ENCODE data around the gene DLL4.

The DLL4 gene

GRCh38 chr15:40926659-40927494, 2.3 kb upstream of the DLL4 start:
- DNase-seq = no peak

- peak in 1 of 58 donors; percentile 11 for DNase-seq
Measured at GRCh38 chr15:40927495-40927872, 1.7 kb upstream of the DLL4 start.

GRCh38 chr15:40927873-40928806, 1.0 kb upstream of the DLL4 start:
- DNase-seq = no peak

DNA sequence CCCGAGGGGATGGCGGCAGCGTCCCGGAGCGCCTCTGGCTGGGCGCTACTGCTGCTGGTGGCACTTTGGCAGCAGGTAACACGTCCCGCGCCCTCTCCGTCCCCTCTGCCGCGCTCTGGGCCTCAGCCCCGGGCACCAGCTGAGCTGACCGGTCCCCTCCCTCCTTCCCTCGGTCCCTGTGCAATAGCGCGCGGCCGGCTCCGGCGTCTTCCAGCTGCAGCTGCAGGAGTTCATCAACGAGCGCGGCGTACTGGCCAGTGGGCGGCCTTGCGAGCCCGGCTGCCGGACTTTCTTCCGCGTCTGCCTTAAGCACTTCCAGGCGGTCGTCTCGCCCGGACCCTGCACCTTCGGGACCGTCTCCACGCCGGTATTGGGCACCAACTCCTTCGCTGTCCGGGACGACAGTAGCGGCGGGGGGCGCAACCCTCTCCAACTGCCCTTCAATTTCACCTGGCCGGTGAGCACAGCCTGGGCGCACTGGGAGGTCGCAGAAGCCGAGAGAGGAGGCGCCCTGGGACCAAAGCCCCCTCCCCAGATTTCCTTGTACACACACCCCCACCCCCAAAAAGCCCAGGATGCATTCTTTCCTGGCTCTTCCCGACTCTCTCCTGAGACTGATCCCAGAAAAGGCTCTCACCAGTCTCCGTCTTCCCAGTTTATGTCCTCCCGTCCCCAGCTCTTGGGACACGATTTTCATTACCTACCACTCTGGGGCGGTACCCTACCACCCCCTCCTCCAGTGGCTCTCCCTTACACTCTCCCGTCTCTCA, 705 bp downstream of the DLL4 start:
- peak in 3 of 58 donors; percentile 5 to 27 (median 16) for DNase-seq

DNA sequence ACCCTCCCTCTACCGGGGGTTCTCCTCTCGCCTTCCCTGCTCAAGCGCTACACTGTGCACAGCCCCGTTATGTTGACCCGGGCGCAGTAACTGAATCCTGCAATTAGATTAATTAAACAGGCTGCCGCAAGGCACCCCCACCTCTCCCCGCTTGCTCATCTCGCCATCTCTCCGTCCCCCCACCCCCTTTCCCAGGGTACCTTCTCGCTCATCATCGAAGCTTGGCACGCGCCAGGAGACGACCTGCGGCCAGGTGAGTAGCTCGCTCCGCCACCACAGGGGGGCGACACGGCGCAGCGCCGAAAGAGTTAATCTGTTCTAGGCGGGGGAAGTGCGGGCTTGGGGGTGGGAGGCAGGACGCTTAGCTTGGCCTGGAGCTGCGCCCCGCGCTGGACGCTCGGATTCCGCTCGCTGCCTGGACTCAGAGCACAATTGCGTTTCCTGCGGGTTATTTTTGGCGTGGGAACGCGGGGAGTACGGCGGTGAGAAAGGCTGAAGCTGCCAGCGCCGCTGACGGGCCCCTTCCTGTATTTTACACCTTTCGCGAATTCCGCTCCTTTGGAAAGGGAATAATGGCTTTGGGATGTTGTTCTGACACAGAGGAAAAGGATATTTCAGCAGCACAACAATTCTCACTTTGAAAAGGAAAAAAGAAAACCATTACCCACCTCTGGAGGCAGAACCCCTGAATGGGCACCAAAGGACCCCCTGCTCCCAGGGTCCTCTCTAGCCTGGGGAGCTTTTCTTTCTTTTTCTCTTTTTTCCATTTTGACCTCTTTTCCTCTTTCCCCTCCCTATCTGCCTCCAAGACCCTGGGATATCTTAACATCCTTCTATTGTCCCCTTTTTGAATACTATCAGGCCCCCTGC, 1.5 kb downstream of the DLL4 start:
- DNase-seq = peak in 2 of 58 donors; percentile 15 to 27

DNA sequence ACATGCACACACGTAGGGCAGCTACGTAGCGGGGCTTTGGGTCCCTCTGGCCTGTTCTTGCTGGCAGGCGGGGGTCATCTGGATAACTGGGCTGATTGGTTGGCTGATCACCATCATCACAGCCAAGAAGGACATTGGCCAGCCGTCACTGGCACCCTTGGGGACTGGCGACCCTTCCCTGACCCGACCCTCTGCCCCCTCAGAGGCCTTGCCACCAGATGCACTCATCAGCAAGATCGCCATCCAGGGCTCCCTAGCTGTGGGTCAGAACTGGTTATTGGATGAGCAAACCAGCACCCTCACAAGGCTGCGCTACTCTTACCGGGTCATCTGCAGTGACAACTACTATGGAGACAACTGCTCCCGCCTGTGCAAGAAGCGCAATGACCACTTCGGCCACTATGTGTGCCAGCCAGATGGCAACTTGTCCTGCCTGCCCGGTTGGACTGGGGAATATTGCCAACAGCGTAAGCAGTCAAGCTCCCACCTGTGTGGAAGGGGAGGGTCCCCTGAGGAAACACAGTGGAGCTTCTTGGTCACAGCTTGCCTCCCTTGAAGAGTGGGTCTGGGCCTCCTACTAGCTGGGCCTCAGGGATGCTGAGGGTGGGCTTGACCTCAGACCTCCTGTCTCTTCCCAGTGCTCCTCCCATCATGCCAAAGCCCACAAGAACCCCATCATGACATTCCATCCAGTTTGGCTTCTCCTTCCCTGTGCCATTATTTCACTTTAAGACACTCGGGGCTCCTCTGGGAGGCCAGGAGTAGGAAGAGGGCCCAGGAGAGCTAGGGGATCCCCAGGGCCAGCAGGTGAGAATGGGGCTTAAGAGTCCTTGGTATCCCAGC, 2.4 kb downstream of the DLL4 start:
- no peak for DNase-seq

- DNase-seq = no peak
Measured at GRCh38 chr15:40932156-40932555, 3.0 kb downstream of the DLL4 start.

GRCh38 chr15:40932649-40933516, 3.7 kb downstream of the DLL4 start:
- no peak for DNase-seq

DNA sequence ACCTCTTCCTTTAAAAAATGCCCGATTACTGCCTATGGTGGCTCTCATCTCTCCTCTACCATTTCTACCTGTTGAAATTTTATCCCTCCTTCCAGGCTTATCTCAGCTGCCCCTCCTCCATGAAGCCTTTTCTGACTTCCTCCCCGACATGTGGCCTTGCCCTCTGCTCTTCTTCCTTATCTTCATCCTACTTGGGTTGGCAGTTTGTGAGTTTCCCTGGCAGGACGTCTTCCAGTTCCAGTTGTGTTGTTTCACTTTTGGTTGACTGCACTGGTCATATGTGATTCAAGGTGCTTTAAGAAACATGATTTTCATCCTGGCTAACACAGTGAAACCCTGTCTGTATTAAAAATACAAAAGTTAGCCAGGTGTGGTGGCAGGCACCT, 4.4 kb downstream of the DLL4 start:
- DNase-seq = no peak

DNA sequence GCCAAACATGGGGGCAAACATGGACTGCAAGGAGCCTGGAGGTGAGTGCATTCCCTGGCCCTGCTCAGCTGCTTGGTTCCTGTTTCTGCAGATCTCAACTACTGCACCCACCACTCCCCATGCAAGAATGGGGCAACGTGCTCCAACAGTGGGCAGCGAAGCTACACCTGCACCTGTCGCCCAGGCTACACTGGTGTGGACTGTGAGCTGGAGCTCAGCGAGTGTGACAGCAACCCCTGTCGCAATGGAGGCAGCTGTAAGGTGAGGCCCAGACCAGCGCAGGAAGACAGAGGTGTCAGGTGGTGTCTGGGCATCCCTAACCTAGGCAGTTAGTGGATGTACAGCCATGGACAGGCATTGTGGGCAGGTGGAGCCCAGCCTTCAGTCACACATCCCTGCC, 5.3 kb downstream of the DLL4 start:
- DNase-seq = no peak

GRCh38 chr15:40936234-40936708, 7.1 kb downstream of the DLL4 start:
- no peak for DNase-seq

DNA sequence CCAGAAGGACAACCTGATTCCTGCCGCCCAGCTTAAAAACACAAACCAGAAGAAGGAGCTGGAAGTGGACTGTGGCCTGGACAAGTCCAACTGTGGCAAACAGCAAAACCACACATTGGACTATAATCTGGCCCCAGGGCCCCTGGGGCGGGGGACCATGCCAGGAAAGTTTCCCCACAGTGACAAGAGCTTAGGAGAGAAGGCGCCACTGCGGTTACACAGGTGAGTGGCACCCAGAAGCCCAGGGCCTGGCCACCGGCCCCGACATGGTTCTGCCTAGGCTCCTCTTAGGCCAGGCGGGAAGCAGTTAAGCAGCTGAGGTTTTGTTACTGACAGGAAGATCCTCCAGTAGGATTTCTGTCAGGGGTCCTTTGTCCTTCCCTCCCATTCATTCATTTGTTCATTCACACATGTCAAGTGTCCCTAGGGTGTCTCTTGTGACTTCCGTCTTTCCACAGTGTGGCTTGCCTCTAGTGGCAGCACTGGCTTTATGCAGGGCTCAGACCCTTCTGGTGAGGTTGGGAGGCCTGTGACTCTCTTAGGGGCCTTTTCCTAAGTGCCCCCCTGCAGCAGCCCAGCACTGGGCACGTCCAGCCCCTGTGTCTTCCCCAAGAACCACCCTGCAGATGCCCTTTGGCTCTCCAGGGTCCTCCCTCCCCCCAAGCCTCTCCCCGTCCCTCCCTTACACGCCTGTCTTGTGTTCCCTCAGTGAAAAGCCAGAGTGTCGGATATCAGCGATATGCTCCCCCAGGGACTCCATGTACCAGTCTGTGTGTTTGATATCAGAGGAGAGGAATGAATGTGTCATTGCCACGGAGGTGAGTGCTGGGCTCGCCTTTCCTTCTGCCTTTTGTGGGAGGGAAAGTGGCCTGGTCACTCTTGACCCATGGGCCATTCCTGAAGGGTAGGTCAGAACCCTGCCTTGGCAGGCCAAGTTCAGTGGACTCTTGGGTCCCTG, 7.8 kb downstream of the DLL4 start:
- no peak for DNase-seq

- DNase-seq = no peak
Measured at GRCh38 chr15:40937762-40938535, 8.8 kb downstream of the DLL4 start.

DNA sequence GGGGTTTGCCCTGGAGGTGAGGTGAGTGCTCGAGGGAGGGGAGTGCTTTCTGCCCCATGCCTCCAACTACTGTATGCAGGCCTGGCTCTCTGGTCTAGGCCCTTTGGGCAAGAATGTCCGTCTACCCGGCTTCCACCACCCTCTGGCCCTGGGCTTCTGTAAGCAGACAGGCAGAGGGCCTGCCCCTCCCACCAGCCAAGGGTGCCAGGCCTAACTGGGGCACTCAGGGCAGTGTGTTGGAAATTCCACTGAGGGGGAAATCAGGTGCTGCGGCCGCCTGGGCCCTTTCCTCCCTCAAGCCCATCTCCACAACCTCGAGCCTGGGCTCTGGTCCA, 9.4 kb downstream of the DLL4 start:
- DNase-seq = no peak

DNA sequence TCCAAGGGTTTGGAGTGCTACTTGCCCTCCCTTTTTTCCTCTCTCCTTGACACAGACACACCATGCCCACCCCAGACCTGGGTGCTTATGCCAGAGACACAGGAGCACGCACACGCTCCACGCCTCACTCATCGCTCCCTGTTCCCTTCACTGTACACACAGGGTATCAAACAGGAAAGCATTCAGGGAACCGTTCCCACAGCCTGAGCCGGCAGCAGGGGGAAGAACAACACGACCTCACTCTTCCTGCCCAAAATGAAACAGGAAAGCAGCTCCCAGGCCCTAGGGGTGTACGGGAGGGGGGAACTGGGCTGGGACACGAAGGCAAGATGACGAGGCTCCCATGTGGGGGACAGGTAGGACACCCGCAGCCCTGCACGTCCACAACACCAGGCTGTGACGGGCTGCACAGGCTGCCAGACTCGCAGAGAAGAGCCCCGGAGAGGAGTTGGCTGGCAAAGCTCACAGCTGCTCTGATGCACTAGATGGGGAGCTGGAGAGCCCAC, 11.2 kb downstream of the DLL4 start:
- peak in 4 of 58 donors; percentile 9 to 44 (median 14) for DNase-seq

DNA sequence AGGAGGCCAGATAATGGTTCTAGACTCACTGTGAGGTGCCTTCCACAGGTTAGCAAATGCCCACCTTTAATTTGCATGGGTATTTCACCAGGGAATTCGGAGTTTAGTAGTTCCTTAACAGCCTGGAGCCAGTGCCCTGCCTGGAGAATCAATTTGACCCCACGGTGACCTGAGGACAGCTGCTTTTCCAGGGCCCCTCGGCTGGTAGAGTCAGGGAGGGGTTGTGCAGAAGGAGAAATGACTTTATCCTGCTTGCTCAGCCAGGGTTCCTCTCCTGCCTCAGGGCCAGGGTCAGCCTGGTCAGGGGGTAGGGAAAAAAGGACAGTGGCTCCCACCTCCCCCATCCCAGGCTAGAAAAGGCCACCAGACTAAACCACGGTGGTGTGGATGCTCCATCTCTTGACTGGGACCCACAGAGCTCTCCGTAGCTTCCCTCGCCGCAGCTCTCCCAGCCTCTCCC, 12.0 kb downstream of the DLL4 start:
- DNase-seq = peak in 2 of 58 donors; percentile 26 to 49
